MM.1S (cell line): ENCODE measurements around the gene SCAPER.

Experiments used
- CTCF ChIP-seq: fragments of 300-600 bp; sonication (generic); IDR thresholded peaks from 2 replicates; pipeline ENCODE4 v1.5.1; 2016; ENCODE audit warnings: antibody characterized with exemption, low read length, mixed read lengths
- EZH2 ChIP-seq: fragments of 300-600 bp; sonication (generic); optimal IDR thresholded peaks from 2 replicates; pipeline ENCODE3; 2017; ENCODE audit warnings: low read depth, mild to moderate bottlenecking, antibody characterized with exemption, low read length, mixed read lengths
- EZH2phosphoT487 ChIP-seq: fragments of 300-600 bp; sonication (generic); IDR thresholded peaks from 2 replicates; pipeline ENCODE4 v1.6.1; 2018; ENCODE audit warnings: antibody characterized with exemption, low read length

GRCh38 chr15:76674883-76675282 lies 230.3 kb downstream of the SCAPER start:
- TF ChIP-seq CTCF (no peak), EZH2 (no peak), EZH2phosphoT487 (no peak)
